Measurements from ENCODE around the gene AGTPBP1. TPM values are rescaled to one million over a fixed set of nuclear protein-coding genes. Genes with fewer than 3 reads are reported as not detected.

Gene AGTPBP1
- total RNA-seq, 2 experiments from 2014 or later: 39.8 to 45.9 TPM

DNA sequence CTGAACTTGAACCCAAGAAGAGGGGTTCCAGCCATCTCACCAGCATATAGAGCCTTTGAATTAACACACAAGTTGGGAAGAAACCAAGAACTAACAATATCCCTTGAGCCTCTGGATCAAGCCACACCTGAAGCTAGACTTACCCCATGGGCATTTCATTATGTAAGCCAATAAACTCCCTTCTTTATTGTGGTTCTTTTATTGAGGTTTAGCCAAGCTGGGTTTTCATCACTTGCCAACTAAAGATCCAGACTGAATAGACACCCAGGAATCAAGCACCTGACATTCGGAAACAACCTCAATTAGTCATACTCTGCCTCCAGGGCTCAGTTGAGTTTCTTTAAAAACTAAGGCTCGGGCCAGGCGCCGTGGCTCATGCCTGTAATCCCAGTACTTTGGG lies 226.7 kb downstream of the AGTPBP1 start:
- no peak for ATAC-seq
- no peak overlapping the region for H3K4me3 Mint-ChIP-seq
- H3K27me3 Mint-ChIP-seq: peaks cover 15% of the 10 kb centered on the region
- H3K9me3 Mint-ChIP-seq (ENCODE audit: low read depth): no peaks in the 10 kb centered on the region
- intact Hi-C loops (cut with DNase I, micrococcal nuclease): no loop called here
- CTCF ChIA-PET: no interaction called here
- H3K36me3 Mint-ChIP-seq (ENCODE audit: low read depth): no peaks in the 10 kb centered on the region
- H3K27ac Mint-ChIP-seq: no peak overlapping the region
- no peak for DNase-seq
- no peaks in the 10 kb centered on the region for H3K4me1 Mint-ChIP-seq
- POLR2A ChIA-PET: no interaction called here

DNA sequence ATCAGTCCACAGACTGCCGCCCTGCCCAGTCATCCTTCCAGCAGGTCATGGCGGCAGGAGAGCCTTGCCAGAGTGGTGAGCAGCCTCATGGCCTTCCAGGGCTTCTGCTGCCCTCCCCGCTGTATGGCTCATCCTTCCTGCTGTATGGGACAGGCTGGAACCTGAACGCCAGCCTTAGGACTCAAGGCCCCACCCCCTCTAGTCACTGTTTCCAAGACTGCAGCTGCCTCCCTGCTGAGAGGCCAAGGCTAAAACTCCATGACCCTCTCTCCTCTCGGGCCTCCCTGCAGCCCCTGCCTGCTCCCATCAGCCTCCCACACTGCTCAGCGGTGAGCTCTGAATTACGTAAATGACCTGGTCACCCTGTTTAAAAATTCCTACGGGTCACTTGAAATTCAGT lies 227.5 kb downstream of the AGTPBP1 start:
- POLR2A ChIA-PET: no interaction called here
- H3K9me3 Mint-ChIP-seq (ENCODE audit: low read depth): no peaks in the 10 kb centered on the region
- H3K27me3 Mint-ChIP-seq: peaks cover 13% of the 10 kb centered on the region
- DNase-seq: no peak
- no peak for ATAC-seq
- CTCF ChIA-PET: no interaction called here
- no peaks in the 10 kb centered on the region for H3K36me3 Mint-ChIP-seq (ENCODE audit: low read depth)
- H3K4me1 Mint-ChIP-seq: no peaks in the 10 kb centered on the region
- no peak overlapping the region for H3K27ac Mint-ChIP-seq
- intact Hi-C loops (cut with DNase I, micrococcal nuclease): no loop called here
- no peak overlapping the region for H3K4me3 Mint-ChIP-seq

DNA sequence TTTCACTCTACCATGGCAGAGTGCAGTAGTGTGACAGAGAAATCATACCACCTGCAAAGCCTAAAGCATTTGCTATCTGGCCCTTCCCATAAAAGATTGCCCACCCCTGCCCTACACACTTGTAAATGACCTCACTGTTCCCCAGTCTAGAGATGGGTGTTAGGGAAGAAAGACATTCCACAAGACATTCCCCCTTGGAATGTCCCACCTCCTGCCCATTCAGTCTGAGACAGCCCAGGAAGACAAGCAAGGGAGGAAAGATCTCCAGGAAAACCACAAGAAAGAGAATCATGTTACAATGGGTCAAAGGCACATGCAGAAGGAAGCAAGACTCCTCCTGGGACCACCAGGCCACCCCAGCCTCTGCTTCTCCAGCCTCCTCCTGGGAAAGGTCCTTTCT lies 230.0 kb downstream of the AGTPBP1 start:
- intact Hi-C loops (cut with DNase I, micrococcal nuclease): no loop called here
- Mint-ChIP-seq H3K27me3 (peaks cover 9% of the 10 kb centered on the region), H3K36me3 (ENCODE audit: low read depth) (no peaks in the 10 kb centered on the region), H3K4me1 (no peaks in the 10 kb centered on the region), H3K27ac (no peak overlapping the region), H3K9me3 (ENCODE audit: low read depth) (no peaks in the 10 kb centered on the region), H3K4me3 (no peak overlapping the region)
- POLR2A ChIA-PET: no interaction called here
- CTCF ChIA-PET: no interaction called here
- DNase-seq: no peak
- ATAC-seq: no peak

DNA sequence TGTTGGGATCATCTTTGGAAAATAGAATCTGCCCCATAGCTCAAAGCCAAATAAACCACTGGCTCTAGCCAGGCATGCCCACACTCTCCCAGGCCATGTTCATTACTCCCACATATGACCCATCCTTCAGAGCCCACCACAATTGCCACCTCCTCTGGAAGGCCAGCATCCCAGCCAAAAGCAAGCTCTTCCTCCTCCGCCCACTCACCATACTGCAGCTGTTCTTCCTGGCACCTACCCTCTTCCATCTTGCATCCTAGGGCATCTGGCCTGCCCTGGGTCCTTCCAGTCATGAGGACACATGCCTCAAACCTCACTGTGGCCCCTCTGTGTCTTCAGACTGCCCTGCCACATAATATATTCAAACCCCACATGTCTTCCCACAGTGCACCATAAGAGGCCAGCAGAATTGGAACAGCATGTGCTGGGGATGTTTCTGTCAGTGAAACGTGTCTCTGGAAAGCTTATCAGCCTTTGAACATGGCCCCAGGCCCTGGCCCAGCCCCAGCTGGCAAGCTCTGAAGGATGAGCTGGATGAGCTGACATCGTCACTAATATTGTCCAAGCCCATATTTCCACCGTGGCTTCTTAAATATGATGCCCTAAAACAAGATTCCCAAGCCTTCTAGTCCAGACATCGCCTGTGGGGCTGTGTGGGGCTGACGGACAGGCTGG lies 230.8 kb downstream of the AGTPBP1 start:
- Mint-ChIP-seq H3K4me3 (no peak overlapping the region), H3K36me3 (ENCODE audit: low read depth) (no peaks in the 10 kb centered on the region), H3K4me1 (no peaks in the 10 kb centered on the region), H3K27ac (no peak overlapping the region), H3K27me3 (peaks cover 9% of the 10 kb centered on the region), H3K9me3 (ENCODE audit: low read depth) (no peaks in the 10 kb centered on the region)
- ATAC-seq: no peak
- POLR2A ChIA-PET: no interaction called here
- DNase-seq: no peak
- CTCF ChIA-PET: no interaction called here
- intact Hi-C loops (cut with DNase I, micrococcal nuclease): no loop called here

DNA sequence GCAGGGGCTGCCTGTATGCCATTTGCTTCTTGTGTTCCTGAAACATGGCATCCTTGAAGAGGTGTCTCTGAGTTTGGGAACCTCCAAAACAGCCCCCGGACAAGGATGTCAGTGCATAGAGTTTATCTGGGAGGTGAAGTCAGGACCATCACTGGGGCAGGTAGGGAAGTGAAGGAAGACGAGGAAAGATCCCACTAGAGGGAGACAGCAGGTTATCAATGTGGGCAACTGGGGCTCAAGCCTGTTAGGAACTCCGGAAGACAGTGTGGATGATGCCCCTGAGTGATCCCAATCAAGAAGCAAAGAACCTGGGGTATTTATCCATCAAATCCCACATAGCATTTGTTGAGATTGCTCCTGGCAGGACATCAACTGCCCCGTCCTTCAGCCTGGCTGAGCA lies 233.1 kb downstream of the AGTPBP1 start:
- intact Hi-C loops (cut with DNase I, micrococcal nuclease): no loop called here
- Mint-ChIP-seq H3K36me3 (ENCODE audit: low read depth) (no peaks in the 10 kb centered on the region), H3K27me3 (peaks cover 6% of the 10 kb centered on the region), H3K4me3 (no peak overlapping the region), H3K27ac (no peak overlapping the region), H3K9me3 (ENCODE audit: low read depth) (no peaks in the 10 kb centered on the region), H3K4me1 (no peaks in the 10 kb centered on the region)
- DNase-seq (no peak), ATAC-seq (no peak)
- CTCF ChIA-PET: interaction anchor here (0.9 kb wide), 1 partner anchor 102 kb away, joined by 3 read pairs; no protein-coding TSS in a partner anchor
- POLR2A ChIA-PET: no interaction called here

DNA sequence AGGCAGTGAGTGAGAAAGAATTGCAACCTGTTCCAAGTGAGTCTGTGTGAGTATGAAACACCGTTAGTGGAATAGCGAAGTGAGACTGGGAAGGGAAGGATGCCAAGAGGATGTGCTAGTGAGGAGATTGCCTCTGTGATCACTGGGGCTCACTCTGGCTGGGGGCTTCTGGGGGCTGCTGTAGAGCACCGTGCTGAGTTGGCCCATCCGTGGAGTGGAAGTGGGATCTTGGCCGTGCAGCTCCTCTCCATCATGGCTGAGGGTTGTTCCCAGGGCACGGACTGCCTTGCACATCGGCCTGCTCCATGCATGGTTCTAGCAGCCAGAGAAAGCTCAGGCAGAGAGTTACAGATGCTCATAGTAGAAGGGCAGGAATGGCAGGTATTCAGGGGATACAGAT lies 236.1 kb downstream of the AGTPBP1 start:
- no peak overlapping the region for H3K27ac Mint-ChIP-seq
- no peaks in the 10 kb centered on the region for H3K27me3 Mint-ChIP-seq
- no peaks in the 10 kb centered on the region for H3K36me3 Mint-ChIP-seq (ENCODE audit: low read depth)
- ChIA-PET CTCF (no interaction called here), POLR2A (no interaction called here)
- DNase-seq (no peak), ATAC-seq (no peak)
- no peaks in the 10 kb centered on the region for H3K9me3 Mint-ChIP-seq (ENCODE audit: low read depth)
- intact Hi-C loops (cut with DNase I, micrococcal nuclease): no loop called here
- H3K4me3 Mint-ChIP-seq: no peak overlapping the region
- H3K4me1 Mint-ChIP-seq: no peaks in the 10 kb centered on the region

DNA sequence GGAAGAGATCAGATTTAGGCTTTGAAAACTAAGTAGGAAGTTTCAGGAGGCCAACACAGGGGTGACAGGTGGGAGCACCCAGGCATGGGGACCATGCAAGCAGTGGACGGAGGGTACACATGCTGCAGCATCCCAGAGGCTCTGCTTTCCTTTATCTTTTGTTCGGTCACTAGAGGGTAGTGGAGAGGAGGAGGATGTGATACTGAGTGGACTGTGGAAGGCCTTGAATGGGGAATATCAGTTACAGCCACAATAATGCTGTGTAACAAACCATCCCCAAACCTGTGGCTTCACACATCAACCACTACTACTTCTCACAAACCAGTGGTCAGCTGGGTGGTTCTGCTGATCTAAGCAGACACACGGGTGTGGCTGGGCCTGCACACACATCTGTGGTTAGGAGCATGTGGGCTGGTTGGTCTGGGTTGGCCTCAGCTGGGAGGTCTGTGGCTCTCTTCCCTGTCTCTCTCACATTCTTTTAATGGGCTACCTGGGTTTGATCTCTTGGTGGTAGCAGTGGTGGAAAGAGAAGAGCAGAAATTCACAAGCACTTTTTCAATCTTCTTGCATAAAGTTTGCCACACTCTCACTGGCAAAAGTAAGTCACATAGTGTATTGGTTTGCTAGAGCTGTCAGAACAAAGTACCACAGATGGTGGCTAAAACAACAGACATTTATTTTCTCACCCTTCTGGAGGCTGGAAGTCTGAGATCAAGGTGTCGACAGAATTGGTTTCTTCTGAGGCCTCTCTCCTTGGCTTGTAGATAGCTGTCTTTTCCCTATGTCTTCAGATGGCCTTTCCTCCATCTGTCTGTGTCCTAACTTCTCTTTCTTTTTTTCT lies 238.7 kb downstream of the AGTPBP1 start:
- no peak overlapping the region for H3K4me3 Mint-ChIP-seq
- intact Hi-C loops (cut with DNase I, micrococcal nuclease): no loop called here
- no peaks in the 10 kb centered on the region for H3K36me3 Mint-ChIP-seq (ENCODE audit: low read depth)
- CTCF ChIA-PET: no interaction called here
- POLR2A ChIA-PET: no interaction called here
- H3K27ac Mint-ChIP-seq: no peak overlapping the region
- no peaks in the 10 kb centered on the region for H3K9me3 Mint-ChIP-seq (ENCODE audit: low read depth)
- H3K27me3 Mint-ChIP-seq: no peaks in the 10 kb centered on the region
- ATAC-seq: no peak
- H3K4me1 Mint-ChIP-seq: no peaks in the 10 kb centered on the region
- DNase-seq: no peak

DNA sequence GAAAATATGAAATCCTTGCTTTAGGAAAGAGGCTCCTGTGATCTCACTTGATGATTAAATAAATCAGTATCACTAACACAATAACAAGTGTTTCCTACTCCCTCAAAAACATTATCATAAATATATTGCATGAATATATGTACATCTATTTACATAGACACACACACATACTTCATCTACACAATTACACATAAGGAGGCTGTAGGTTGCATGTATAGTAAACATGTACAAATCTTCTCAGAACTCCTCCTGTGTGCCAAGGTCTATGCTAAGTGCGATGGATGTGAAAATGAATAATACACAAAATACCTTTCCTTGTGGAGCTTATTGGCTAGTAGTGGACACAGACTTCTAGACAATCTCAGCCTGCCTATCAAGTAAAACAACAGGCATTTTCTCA lies 239.9 kb downstream of the AGTPBP1 start:
- Mint-ChIP-seq H3K4me3 (no peak overlapping the region), H3K27ac (no peak overlapping the region), H3K9me3 (ENCODE audit: low read depth) (no peaks in the 10 kb centered on the region), H3K36me3 (ENCODE audit: low read depth) (no peaks in the 10 kb centered on the region), H3K27me3 (no peaks in the 10 kb centered on the region), H3K4me1 (no peaks in the 10 kb centered on the region)
- ATAC-seq (no peak), DNase-seq (no peak)
- CTCF ChIA-PET: no interaction called here
- intact Hi-C loops (cut with DNase I, micrococcal nuclease): no loop called here
- POLR2A ChIA-PET: no interaction called here

DNA sequence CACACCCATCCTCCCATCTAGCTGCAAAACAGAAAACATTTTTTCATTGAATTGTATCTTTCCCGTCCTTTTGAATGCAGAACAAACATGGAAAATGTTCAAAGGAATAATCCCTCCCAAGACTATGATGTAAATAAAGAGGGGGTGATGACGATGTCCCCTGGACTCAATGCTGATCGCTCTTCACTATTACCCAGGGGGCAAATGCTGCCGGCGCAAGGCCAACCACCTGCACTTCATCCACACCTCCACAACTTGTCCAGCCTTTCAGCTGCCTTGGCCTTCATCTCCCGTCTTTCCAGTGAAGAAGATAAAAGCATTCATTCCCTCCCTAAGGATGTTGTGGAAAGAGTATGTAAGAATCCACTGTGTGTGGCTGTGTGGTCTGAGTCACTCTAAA lies 240.3 kb downstream of the AGTPBP1 start:
- intact Hi-C loops (cut with DNase I, micrococcal nuclease): no loop called here
- Mint-ChIP-seq H3K27ac (no peak overlapping the region), H3K27me3 (no peaks in the 10 kb centered on the region), H3K4me3 (no peak overlapping the region), H3K36me3 (ENCODE audit: low read depth) (no peaks in the 10 kb centered on the region), H3K4me1 (no peaks in the 10 kb centered on the region), H3K9me3 (ENCODE audit: low read depth) (no peaks in the 10 kb centered on the region)
- DNase-seq (no peak), ATAC-seq (no peak)
- ChIA-PET CTCF (no interaction called here), POLR2A (no interaction called here)

Other genes starting within 250 kb of the AGTPBP1 start
- 10 to 100 TPM; 24.9 to 25.8 TPM for gene NAA35, start 199.2 kb upstream of the AGTPBP1 start, total RNA-seq

Data from activated CD4-positive, alpha-beta T cell treated with anti-CD3 and anti-CD28 coated beads for 36 hours (primary cell).